ENCODE data around the gene SMAD6. TPM values are rescaled to one million over a fixed set of nuclear protein-coding genes. Genes with fewer than 3 reads are reported as not detected.

Gene SMAD6
- total RNA-seq, 1 donor from 2014 or later = 62.4 TPM

DNA sequence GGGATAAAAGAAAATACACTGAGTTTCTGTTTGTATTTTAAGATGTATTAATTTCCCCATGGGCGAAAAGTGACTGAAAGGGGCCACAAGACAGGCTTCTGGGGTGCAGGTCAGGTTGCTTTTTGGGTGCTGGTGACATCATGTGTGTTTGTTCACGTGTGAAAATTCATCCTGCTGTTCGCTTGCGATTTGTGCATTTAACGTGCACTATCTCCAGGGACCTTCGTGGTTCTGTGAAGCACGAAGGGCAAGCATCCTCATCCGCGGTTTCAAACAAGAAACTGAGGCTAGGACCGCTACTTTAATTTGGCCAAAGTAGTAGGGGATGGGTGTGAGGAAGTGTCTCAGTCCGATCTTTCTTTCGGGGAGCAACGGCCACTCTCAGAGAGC, 1.6 kb upstream of the SMAD6 start:
- DNase-seq (ENCODE audit: low spot score) = no peak
- intact Hi-C loops (cut with DNase I) = loop anchor here (5.0 kb wide), 2 partner anchors 72 to 83 kb away; no protein-coding TSS in a partner anchor
- no peak for ATAC-seq

- intact Hi-C loops (cut with DNase I) = loop anchor here (5.0 kb wide), 2 partner anchors 71 to 84 kb away; no protein-coding TSS in a partner anchor
- ATAC-seq (peak; percentile 88), DNase-seq (ENCODE audit: low spot score) (peak; percentile 97)
Observed at GRCh38 chr15:66700802-66701421, 1.1 kb upstream of the SMAD6 start.

- peak; percentile 68 for ATAC-seq
- DNase-seq (ENCODE audit: low spot score) = peak; percentile 77
- intact Hi-C loops (cut with DNase I) = loop anchor here (2.0 to 5.0 kb wide), 3 partner anchors 71 to 149 kb away; no protein-coding TSS in a partner anchor
Observed at GRCh38 chr15:66701422-66702034, 508 bp upstream of the SMAD6 start.

GRCh38 chr15:66702787-66703539, 927 bp downstream of the SMAD6 start:
- intact Hi-C loops (cut with DNase I) = loop anchor here (2.0 to 5.0 kb wide), 3 partner anchors 69 to 148 kb away; no protein-coding TSS in a partner anchor
- DNase-seq (ENCODE audit: low spot score) = peak; percentile 64
- no peak for ATAC-seq

GRCh38 chr15:66703540-66703941, 1.5 kb downstream of the SMAD6 start:
- DNase-seq (ENCODE audit: low spot score) = peak; percentile 69
- ATAC-seq = no peak
- intact Hi-C loops (cut with DNase I) = loop anchor here (2.0 to 5.0 kb wide), 3 partner anchors 69 to 147 kb away; no protein-coding TSS in a partner anchor

- no peak for ATAC-seq
- intact Hi-C loops (cut with DNase I) = loop anchor here (5.0 kb wide), 2 partner anchors 68 to 87 kb away; no protein-coding TSS in a partner anchor
- peak; percentile 57 for DNase-seq (ENCODE audit: low spot score)
Observed at GRCh38 chr15:66704019-66704802, 2.2 kb downstream of the SMAD6 start.

DNA sequence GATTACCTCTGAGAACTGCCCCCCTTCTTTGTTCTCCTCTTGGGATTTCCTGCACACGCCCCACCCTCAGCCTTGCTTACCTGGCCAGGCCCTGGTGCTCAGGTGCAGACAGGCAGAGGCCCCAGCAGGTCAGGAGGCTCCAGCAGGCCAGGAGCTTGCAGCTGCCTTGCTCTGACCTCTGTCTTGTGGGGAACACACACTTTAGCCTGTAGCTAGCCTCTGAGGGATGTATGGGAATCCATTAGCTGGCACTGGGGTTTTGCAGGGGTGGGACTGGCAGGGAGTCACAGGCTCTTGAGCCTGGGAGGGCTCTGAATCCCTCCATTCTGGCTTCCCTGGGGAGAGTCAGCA, 2.7 kb downstream of the SMAD6 start:
- intact Hi-C loops (cut with DNase I) = loop anchor here (5.0 kb wide), 2 partner anchors 68 to 87 kb away; no protein-coding TSS in a partner anchor
- peak; percentile 46 for DNase-seq (ENCODE audit: low spot score)
- ATAC-seq = no peak

DNA sequence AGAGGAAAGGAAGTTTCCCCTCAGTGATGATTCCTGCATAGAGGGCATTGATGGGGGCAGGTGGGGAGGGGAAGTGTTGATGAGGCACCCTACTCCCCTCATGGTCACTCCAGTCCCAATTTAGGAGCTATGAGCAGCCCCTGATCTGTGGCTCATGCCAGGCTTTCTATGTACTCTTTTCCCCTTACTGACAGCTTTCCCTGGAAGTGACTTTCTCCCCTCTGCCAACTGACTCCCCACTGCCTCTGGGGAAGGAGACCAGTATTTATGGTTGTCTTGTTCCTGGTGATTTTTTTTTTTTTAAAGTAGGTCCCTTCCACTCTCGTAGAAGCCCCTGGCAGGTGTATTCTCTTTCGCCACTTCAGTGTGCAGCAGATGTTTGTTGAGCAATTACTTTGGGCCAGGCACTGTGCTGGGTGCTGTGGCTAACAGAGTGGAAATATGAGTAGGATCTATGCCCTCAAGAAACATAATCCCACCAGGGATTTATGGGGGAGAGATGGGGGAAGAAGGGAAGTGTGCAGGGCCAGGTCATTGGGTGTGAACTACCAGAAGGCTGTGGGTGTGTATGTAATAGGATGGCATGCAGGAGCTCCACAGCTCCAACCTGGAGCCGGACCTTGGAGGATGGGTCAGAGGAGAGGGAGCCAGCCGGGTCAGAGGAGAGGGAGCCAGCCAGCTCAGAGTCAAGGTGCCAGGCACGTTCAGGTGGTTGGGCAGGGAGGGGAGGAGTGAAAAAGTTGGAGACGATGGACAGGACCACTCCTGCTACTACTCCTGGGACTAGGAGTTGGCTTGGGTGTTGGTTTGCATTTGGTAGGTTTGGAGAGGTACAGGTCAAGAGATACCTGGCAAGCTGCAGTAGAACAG, 3.5 kb downstream of the SMAD6 start:
- no peak for ATAC-seq
- intact Hi-C loops (cut with DNase I) = no loop called here
- DNase-seq (ENCODE audit: low spot score) = no peak

GRCh38 chr15:66706225-66706732, 4.2 kb downstream of the SMAD6 start:
- intact Hi-C loops (cut with DNase I) = no loop called here
- DNase-seq (ENCODE audit: low spot score) (peak; percentile 60), ATAC-seq (no peak)

DNA sequence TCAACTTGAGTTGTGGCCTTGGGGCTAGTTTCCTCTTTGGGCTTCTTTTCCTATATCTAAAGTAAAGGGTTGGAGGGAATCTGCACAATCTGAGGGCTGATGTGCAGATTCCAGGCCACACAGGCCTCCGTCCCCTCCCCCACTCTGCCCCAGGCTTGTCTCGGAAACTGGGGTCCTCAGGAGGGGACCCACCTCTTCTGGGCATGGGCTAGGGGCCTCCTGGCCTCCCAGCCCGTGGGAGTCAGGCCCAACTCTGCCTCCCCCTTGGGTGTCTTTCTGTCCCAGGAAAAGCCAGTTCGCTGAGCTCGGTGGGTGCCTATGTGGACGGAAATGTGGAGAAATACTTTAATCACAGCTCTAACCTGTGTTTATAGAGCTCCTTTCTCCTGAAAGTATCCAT, 4.8 kb downstream of the SMAD6 start:
- intact Hi-C loops (cut with DNase I) = no loop called here
- ATAC-seq (no peak), DNase-seq (ENCODE audit: low spot score) (peak; percentile 53)

- ATAC-seq = peak; percentile 69
- peak; percentile 57 for DNase-seq (ENCODE audit: low spot score)
- intact Hi-C loops (cut with DNase I) = no loop called here
Observed at GRCh38 chr15:66707310-66708082, 5.5 kb downstream of the SMAD6 start.

DNA sequence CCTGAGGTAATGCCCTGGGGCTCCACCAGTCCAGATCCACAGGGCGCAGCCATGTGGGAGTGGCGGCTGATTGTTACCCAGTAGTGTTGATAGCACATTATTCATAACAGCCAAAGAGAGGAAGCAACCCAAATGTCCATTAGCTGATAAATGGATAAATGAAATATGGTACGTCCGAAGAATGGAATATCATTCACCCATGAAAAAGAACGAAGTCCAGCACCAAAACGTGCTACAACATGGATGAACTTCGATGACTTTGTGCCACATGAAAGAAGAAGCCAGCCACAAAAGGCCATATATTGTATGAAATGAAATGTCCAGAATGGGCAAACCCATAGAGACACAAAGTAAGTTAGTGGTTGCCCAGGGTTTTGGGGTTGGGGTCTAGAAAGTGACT, 6.4 kb downstream of the SMAD6 start:
- ATAC-seq = no peak
- intact Hi-C loops (cut with DNase I) = no loop called here

GRCh38 chr15:66709884-66710283, 7.8 kb downstream of the SMAD6 start:
- no peak for ATAC-seq
- DNase-seq (ENCODE audit: low spot score) = no peak
- intact Hi-C loops (cut with DNase I) = no loop called here

More for the DNA sequence above, 6.4 kb downstream of the SMAD6 start:
- DNase-seq (ENCODE audit: low spot score) = no peak

GRCh38 chr15:66711260-66711659, 9.2 kb downstream of the SMAD6 start:
- intact Hi-C loops (cut with DNase I) = no loop called here
- ATAC-seq (no peak), DNase-seq (ENCODE audit: low spot score) (no peak)

GRCh38 chr15:66711862-66712261, 9.8 kb downstream of the SMAD6 start:
- no peak for DNase-seq (ENCODE audit: low spot score)
- intact Hi-C loops (cut with DNase I) = no loop called here
- ATAC-seq = no peak

- ATAC-seq = no peak
- intact Hi-C loops (cut with DNase I) = no loop called here
Observed at GRCh38 chr15:66713843-66714508, 11.9 kb downstream of the SMAD6 start.

DNA sequence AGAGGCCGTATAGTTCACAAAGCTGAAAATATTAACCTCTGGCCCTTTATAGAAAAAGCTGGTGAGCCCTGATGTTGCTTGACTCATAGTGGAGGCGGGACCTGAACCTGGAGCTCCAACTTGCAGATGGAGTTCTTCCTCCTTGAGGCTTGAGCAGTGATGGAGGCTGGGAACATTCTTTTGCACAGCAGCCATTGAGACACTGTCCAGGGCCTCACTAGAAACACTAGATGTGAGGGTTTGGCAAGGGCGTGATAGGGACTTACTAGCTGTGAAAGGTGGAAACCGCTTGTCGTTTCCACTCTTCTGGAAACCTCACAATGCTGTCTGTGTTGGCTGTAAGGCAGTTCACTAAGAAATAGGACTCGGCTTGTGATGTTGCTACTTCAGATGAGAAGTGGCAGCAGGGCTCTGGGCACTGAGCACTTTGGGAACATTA, 12.5 kb downstream of the SMAD6 start:
- DNase-seq (ENCODE audit: low spot score) = peak; percentile 43
- ATAC-seq = peak; percentile 11
- intact Hi-C loops (cut with DNase I) = no loop called here

More at GRCh38 chr15:66713843-66714508, 11.9 kb downstream of the SMAD6 start:
- no peak for DNase-seq (ENCODE audit: low spot score)

Data from sciatic nerve (tissue), 2 donors.